Loucy (cell line): ENCODE measurements around the gene BSN.

ENCODE experiments used
- H2AFZ ChIP-seq: fragments of 200-600 bp; sonication (generic); 2 replicates; pipeline ENCODE4 v1.6.0; 2016; ENCODE audit warnings: antibody characterized with exemption, mild to moderate bottlenecking, low read length, moderate library complexity
- H3F3A ChIP-seq: fragments of 200-600 bp; 2 replicates; pipeline ENCODE4 v1.6.0; 2016; ENCODE audit warnings: antibody characterized with exemption, low read depth, mild to moderate bottlenecking
- H3K27me3 ChIP-seq: fragments of 200-600 bp; sonication (generic); 2 replicates; pipeline ENCODE4 v1.6.1; 2014; ENCODE audit warnings: low read length, mild to moderate bottlenecking; ENCODE audit not compliant: insufficient read depth, poor library complexity, severe bottlenecking
- H3K36me3 ChIP-seq: fragments of 200-600 bp; sonication (generic); 2 replicates; pipeline ENCODE4 v1.6.1; 2016; ENCODE audit warnings: low read length; ENCODE audit not compliant: insufficient read depth
- H3K4me1 ChIP-seq: fragments of 200-600 bp; sonication (generic); 2 replicates; pipeline ENCODE4 v1.5.1; 2014; ENCODE audit warnings: low read length, mild to moderate bottlenecking; ENCODE audit not compliant: insufficient read depth, poor library complexity, severe bottlenecking
- H3K4me2 ChIP-seq: fragments of 200-600 bp; sonication (generic); 2 replicates; pipeline ENCODE4 v1.6.0; 2014; ENCODE audit warnings: antibody characterized with exemption, low read length, low read depth, mild to moderate bottlenecking; ENCODE audit not compliant: poor library complexity, severe bottlenecking
- H3K4me3 ChIP-seq: fragments of 200-600 bp; sonication (generic); 2 replicates; pipeline ENCODE4 v1.5.1; 2014; ENCODE audit warnings: low read length, mild to moderate bottlenecking, mixed read lengths; ENCODE audit not compliant: poor library complexity, severe bottlenecking
- H3K79me2 ChIP-seq: fragments of 200-600 bp; sonication (generic); 2 replicates; pipeline ENCODE4 v1.6.1; 2014; ENCODE audit warnings: low read length; ENCODE audit not compliant: insufficient read depth
- H3K9ac ChIP-seq: fragments of 200-600 bp; sonication (generic); 2 replicates; pipeline ENCODE4 v1.6.0; 2014; ENCODE audit warnings: mild to moderate bottlenecking, low read depth, low read length, moderate library complexity; ENCODE audit not compliant: poor library complexity, severe bottlenecking
- H3K9me2 ChIP-seq: fragments of 200-600 bp; sonication (generic); replicated peaks from 2 replicates; pipeline ENCODE4 v1.6.1; 2016; ENCODE audit warnings: low read depth, low read length, mixed read lengths
- H3K9me3 ChIP-seq: fragments of 200-600 bp; sonication (generic); 2 replicates; pipeline ENCODE4 v1.6.1; 2014; ENCODE audit warnings: mild to moderate bottlenecking, antibody characterized with exemption, low read length, low read depth; ENCODE audit not compliant: insufficient read depth
- H4K20me1 ChIP-seq: fragments of 200-600 bp; sonication (generic); 2 replicates; pipeline ENCODE4 v1.6.0; 2014; ENCODE audit warnings: antibody characterized with exemption, low read length, mild to moderate bottlenecking; ENCODE audit not compliant: insufficient read depth, poor library complexity, severe bottlenecking
- CTCF ChIP-seq: fragments of 200-600 bp; sonication (generic); conservative IDR thresholded peaks from 2 replicates; pipeline ENCODE4 v1.5.1; 2014; ENCODE audit warnings: mild to moderate bottlenecking, antibody characterized with exemption, low read length
- EZH2phosphoT487 ChIP-seq: fragments of 200-600 bp; IDR thresholded peaks from 2 replicates; pipeline ENCODE4 v1.6.1; 2018; ENCODE audit warnings: antibody characterized with exemption, mild to moderate bottlenecking, moderate library complexity, borderline replicate concordance

Gene BSN

GRCh38 chr3:49531715-49532114, 22.6 kb upstream of the BSN start:
- H3K4me3 ChIP-seq, result no peak overlapping the region
- no peak overlapping the region for H3K9ac ChIP-seq
- H3K36me3 ChIP-seq, result peaks cover 22% of the 10 kb centered on the region; the same call in 1 of the 2 replicates
- no peaks in the 10 kb centered on the region for H3K9me3 ChIP-seq
- H3K79me2 ChIP-seq, result no peaks in the 10 kb centered on the region
- H3K27me3 ChIP-seq, result no peaks in the 10 kb centered on the region
- H2AFZ ChIP-seq, result no peak overlapping the region
- no peaks in the 10 kb centered on the region for H4K20me1 ChIP-seq
- H3F3A ChIP-seq, result no peaks in the 10 kb centered on the region
- no peak overlapping the region for H3K4me2 ChIP-seq
- H3K4me1 ChIP-seq, result no peaks in the 10 kb centered on the region
- H3K9me2 ChIP-seq, result no peaks in the 10 kb centered on the region
- TF ChIP-seq CTCF, result no peak
- TF ChIP-seq EZH2phosphoT487, result no peak

GRCh38 chr3:49533031-49533430, 21.2 kb upstream of the BSN start:
- TF ChIP-seq CTCF, result no peak
- TF ChIP-seq EZH2phosphoT487, result no peak
- H3K27me3 ChIP-seq, result no peaks in the 10 kb centered on the region
- H3F3A ChIP-seq, result no peaks in the 10 kb centered on the region
- no peaks in the 10 kb centered on the region for H3K9me2 ChIP-seq
- no peaks in the 10 kb centered on the region for H3K4me1 ChIP-seq
- H2AFZ ChIP-seq, result no peak overlapping the region
- no peak overlapping the region for H3K4me2 ChIP-seq
- no peak overlapping the region for H3K9ac ChIP-seq
- no peak overlapping the region for H3K4me3 ChIP-seq
- H3K79me2 ChIP-seq, result no peaks in the 10 kb centered on the region
- peaks cover 22% of the 10 kb centered on the region; the same call in 1 of the 2 replicates for H3K36me3 ChIP-seq
- H4K20me1 ChIP-seq, result no peaks in the 10 kb centered on the region
- no peaks in the 10 kb centered on the region for H3K9me3 ChIP-seq

- Histone ChIP-seq H3K4me2 (no peak overlapping the region), H3K9me2 (no peaks in the 10 kb centered on the region), H3K9me3 (no peaks in the 10 kb centered on the region), H3K4me1 (no peaks in the 10 kb centered on the region), H3K9ac (no peak overlapping the region), H3F3A (no peaks in the 10 kb centered on the region), H2AFZ (no peak overlapping the region), H3K4me3 (no peak overlapping the region), H3K27me3 (no peaks in the 10 kb centered on the region), H3K36me3 (peaks cover 22% of the 10 kb centered on the region; the same call in 1 of the 2 replicates), H3K79me2 (no peaks in the 10 kb centered on the region), H4K20me1 (no peaks in the 10 kb centered on the region)
- TF ChIP-seq CTCF (no peak), EZH2phosphoT487 (no peak)
Measured at GRCh38 chr3:49533786-49534519, 20.3 kb upstream of the BSN start.
